GM10266 (cell line): ENCODE measurements around the gene RFX2.
"Not testable (repeated sequence)": the region's sequence is repeated elsewhere in the genome, so short reads cannot be mapped to it uniquely, and the experiment has no call there.

Experiments
- DNase-seq: peaks from one replicate; pipeline ENCODE4 v3.0.0; 2012; ENCODE audit errors: extremely low spot score
- CTCF ChIP-seq: IDR thresholded peaks from 2 replicates; pipeline ENCODE4 v1.5.1; 2012; ENCODE audit warnings: mild to moderate bottlenecking, low read depth; ENCODE audit not compliant: control insufficient read depth, insufficient read depth; ENCODE audit errors: missing control alignments

The RFX2 gene

GRCh38 chr19:6076291-6076665 lies 34.0 kb downstream of the RFX2 start:
- no peak for TF ChIP-seq CTCF
- no peak for DNase-seq

GRCh38 chr19:6074709-6075403 lies 35.4 kb downstream of the RFX2 start:
- no peak for TF ChIP-seq CTCF
- DNase-seq = no peak

- no peak for DNase-seq
- TF ChIP-seq CTCF = no peak
These were observed 36.2 kb downstream of the RFX2 start for GRCh38 chr19:6073858-6074708.

GRCh38 chr19:6073233-6073632 lies 37.1 kb downstream of the RFX2 start:
- DNase-seq = not testable (repeated sequence)

- TF ChIP-seq CTCF = no peak
- DNase-seq = no peak
These were observed 38.4 kb downstream of the RFX2 start for GRCh38 chr19:6071875-6072274.

- no peak for TF ChIP-seq CTCF
- no peak for DNase-seq
These were observed 39.4 kb downstream of the RFX2 start for GRCh38 chr19:6070720-6071485.

GRCh38 chr19:6070207-6070681 lies 40.1 kb downstream of the RFX2 start:
- TF ChIP-seq CTCF = no peak

More at GRCh38 chr19:6070207-6070681, 40.1 kb downstream of the RFX2 start:
- no peak for DNase-seq
